NCI-H748 (cell line): ENCODE measurements around the gene TDP1.
"Not testable (repeated sequence)": the region's sequence is repeated elsewhere in the genome, so short reads cannot be mapped to it uniquely, and the experiment has no call there.

ENCODE experiments used
- DNase-seq: peaks from one replicate; lab custom pipeline; 2025; ENCODE audit not compliant: unreplicated experiment; lab: John Stamatoyannopoulos, UW

The TDP1 gene

DNA sequence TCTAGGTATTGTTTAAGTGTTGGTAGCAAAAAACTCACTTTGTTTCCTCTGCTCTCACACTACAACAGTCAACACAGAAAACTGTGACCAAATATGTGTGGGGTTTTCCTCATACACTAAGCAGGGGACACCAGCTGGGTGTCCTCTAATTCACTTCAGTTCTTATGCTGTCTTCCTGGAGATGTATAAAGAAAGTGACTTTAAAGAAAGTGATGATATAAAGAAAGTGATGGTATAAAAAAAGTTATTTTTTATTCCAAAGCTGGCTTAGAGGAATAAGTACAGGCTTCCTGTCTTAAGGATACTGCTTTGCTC lies 31.4 kb downstream of the TDP1 start:
- DNase-seq: no peak

DNA sequence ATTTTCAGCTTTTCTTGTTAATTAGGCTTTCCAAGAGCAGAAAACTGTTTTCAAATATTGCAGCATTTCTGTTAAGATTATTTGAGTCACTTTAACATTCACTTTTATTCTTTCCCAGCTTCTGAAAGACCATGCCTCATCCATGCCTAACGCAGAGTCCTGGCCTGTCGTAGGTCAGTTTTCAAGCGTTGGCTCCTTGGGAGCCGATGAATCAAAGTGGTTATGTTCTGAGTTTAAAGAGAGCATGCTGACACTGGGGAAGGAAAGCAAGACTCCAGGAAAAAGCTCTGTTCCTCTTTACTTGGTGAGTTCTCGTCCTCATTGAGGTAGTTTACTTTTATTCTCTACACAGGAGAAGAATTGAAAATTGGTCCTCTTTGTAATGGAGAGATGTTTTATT lies 33.1 kb downstream of the TDP1 start:
- no peak for DNase-seq

DNA sequence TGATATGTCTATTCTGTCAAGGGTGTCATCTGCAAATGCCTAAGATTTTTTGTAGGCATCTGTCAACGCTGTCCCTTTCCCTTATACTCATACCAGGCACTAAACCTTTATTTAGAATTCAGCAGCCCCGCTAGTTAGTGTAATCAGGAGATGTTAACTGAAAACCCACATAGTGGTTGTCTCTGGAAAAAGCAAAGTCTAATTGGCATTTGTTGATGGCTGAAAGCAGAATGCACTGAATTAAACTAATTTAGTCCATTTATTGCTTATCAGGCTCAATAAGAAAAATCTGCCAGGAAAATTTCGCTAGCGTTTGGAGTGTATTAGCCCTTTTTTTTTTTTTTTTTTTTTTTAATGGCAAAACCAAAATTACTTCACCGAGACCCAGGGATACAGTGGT lies 34.5 kb downstream of the TDP1 start:
- DNase-seq: no peak

DNA sequence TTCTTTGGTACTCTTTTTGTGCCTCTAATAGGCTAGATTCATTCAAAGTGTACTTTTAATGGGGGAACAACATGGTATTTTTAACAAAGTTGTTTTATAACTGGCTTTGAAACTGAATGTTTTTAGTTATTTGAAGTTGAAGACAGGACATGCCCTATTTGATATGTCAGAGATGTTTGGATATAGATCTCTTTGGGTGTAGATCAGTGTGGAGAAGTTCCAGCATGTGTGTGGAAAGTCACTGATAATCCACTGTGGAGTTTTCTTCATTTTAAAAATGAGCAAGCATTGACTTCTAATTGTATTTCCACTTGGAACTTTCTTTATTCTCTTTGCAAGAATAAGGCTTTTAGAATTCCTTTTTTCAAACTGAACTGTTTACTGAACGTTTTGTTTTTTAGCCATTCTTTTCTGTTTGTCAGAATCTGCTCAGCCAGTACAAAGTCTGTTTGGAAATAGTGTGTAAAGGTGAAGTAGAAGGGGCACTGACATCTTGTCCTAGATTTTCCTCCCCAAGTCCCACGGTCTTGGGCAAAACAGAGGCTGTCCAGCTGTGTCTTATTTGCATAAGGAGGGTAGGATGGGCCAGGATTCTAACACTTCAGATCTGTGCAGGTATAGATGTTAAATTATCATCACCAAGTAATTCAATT lies 35.0 kb downstream of the TDP1 start:
- no peak for DNase-seq

DNA sequence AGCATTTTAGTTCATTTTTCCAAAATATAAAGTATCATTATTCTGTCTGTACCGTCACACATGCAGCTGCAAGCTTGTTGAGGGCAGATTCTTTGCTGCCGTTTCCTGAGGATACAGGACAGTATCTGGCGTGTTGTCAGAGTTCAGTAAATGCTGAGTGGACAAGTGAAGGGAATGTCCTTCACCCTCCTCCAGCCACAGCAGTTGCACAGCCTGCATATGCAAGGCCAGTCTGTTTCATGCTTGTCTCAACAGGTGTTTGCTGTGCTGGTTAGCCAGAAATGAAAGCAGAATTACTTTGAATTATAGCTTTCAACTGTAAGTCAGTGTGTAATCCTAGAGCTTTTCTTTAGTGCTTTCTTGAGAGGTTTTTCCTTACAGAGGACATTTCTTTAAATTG lies 36.5 kb downstream of the TDP1 start:
- no peak for DNase-seq

DNA sequence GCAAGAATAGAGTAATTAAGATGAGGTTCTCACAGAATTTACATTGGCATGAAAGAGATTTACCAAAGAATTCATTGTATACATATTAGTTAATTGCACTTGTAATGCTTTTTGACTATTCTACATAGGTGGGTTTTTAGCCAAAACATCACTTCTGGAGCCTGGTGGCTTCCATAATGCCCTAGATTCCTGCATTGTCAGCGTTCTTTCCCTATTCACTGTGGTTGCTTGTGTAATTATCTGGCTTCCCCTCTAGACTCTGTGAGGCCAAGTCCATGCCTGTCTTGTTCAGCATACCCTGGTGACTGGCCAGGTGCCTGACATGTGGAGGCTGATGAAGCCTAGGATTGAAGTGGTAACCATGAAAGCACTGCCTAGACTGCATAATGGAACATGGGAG lies 41.2 kb downstream of the TDP1 start:
- no peak for DNase-seq

DNA sequence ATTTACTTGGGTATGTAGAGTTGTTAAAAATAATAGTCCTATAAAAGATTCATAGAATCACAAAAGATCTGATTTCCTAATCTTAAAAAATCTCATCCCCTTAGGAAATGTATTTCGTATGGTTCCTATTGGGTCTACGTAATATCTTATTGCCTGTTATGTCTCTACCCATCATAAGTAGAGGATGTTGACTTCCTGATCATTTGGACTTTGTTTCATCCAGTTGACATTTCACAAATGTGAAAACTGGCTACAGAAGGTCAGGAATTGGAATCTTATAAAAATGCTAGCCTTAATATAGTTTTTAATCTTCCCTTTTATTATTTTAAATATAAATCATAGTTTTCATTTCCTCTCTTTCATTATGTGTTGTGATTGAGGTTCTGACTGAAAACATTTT lies 45.2 kb downstream of the TDP1 start:
- no peak for DNase-seq

DNA sequence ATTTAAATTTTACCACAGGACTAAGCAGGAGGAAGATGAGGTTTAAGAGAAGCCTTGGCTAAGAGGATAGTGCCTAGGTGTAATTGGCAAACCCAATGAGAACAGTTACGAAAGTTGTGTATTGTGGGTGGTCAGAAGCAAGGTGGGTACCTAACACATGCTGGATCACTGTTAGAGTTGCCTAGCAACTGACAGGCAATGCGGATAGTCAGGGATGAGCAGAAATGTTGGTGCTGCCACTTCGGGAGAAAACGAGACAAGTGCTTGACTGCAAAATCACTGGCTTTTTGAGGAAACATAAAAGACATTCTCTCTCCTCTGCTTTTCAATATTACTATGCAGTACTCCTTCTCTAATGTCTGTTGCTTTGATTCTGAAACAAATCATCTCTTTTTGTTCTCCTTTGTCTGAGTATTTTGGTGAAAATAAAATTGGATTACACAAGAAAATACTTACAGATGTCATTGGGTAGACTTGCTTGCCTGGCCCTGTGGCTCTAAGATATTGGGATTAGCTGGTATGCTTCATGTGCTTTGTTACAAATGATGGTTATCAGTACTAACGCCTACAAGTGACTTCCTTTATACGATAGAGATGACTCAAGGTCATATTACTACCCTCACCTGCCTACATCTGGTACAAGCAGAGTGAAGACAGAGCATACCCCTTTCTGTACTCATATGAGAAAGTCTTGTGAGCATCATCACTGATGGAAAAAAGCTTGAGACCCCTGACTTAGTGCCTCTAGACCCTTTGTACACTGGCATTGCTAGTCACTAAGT lies 48.0 kb downstream of the TDP1 start:
- DNase-seq: no peak

DNA sequence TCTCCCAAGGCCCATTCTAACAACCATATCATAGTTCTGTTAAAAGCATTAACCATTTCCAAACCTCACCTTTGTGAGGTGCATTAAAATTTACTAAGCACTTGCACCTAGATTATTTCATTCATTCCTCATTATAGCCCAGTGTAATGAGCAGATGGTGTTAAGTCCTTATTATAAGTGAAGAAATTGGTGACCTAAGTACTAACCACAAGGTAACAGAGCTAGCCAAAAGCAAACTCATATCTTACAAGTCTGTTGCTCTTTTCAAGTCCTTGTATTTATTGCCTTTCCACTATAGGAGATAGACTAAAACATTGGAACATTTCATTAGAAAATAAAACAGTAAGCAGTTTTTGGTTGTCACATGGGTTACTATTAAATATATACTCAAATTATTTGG lies 49.7 kb downstream of the TDP1 start:
- no peak for DNase-seq

DNA sequence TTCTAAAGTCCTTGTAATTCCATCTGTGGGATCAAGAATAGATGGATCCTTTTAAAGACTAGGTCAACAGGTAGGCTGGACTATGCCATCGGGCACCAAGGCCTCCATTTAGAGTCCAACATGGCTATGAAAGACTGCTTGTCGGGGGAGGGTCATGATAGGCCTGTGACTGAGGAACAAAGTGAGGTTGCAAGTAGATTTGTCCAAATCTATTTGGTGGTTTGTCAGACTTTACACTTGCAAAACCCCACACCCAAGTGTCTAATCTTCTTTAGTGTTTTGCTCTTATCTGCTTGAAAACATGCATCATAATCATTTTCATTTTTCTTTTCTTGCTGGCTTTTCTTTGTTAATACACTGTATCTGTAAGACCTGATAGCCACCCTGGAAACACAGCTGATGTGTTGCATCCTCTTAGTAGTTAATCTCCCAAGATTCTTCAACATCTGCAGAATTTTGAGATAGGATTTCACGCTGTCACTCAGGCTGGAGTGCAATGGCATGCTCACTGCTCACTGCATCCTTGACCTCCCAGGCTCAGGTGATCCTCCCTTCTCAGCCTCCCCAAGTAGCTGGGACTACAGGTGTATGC lies 50.3 kb downstream of the TDP1 start:
- no peak for DNase-seq

DNA sequence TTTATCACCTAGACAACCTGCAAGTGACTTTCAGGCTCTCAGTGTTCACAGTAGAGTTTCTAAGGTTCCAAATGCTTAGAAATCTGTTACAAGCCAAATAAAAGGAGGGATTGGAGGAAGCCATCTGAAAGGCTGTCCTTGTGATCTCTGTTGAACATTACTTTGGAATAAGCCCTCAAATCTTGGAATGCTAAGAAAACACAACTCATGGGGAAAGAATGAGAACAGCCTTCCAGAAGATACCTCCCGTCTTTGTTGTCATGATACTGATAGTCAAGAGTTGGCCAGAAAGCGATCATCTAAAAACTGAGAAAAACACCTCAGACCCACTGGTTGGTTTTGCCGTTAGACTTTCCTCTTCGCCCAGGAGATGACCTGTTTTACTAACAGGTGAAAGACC lies 61.6 kb downstream of the TDP1 start:
- no peak for DNase-seq

DNA sequence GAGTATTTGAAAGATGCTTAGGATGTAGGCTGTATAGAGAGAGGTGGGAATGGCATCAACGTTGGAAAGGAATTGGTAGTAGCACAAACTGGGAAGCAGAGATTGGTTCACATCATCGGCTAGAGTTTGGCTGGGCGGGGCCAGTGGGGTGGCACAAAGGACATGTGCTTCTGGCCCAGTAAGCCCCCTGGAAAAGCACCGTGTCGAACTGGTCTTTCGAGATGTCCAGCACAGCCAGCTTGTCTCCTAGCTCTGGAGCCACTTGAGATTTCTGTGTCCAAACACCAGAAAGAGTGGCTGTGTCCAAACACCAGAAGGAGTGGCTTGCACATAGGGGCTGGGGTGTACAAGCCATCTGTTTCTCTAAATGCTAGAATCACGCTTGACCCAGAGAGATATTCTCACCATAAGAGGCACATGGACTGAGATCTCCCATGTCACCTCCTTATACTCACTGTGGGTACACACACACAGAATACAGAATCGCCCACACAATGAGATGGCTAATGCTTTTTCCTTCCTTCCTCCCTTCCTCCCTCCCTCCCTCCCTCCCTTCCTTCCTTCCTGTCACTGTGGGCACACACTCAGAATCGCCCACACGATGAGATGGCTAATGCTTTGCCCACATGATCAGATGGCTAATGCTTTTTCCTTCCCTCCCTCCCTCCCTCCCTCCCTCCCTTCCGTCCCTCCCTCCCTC lies 64.2 kb downstream of the TDP1 start:
- no peak for DNase-seq

DNA sequence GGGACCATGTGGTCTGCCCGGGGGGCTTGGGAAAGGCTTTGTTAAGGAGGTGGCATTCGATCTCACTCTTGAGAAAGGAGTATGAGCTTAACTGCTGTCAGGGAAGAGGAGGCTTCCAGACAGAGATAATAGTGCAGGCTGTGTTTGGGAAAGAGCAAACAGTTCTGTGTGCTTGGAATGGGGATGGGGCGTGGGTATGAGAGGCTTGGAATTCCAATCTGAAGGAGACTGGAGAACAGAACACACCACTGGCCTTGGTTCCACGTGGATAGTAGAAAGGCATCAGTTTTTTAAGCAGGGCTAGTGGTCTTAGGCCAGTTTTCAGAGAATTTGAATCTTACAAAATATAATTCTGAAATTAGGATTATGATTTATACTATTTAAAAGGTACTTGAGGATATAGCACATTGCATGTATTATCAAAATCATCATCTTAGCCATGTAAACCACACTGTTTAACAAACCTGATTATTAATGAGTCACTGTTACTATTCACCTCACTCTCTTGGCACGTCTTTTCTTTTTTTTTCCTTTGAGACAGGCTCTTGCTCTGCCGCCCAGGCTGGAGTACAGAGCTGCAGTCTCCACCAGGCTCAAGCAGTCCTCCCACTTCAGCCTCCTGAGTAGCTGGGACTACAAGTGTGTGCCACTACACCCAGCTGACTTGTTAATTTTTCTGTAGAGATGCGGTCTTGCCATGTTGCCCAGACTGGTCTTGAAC lies 67.6 kb downstream of the TDP1 start:
- no peak for DNase-seq

DNA sequence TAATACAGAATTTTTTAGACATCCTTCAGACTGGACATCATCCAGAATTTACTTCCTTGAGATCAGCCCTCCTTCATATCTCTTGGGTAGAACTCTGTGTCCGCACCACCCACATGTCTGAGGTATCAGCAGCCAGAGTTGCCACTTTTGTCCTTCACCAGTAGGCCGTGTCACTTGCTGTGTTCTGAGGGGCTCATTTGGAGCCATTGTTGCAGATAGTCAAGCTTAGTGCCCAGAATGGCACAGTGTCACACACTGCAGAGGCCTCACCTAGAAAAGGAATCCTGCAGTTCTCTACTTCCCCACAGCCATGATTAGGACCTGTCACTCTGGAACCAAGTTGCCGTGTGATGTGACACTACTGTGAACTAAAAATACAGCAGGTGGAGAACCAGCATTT lies 69.2 kb downstream of the TDP1 start:
- DNase-seq: no peak

DNA sequence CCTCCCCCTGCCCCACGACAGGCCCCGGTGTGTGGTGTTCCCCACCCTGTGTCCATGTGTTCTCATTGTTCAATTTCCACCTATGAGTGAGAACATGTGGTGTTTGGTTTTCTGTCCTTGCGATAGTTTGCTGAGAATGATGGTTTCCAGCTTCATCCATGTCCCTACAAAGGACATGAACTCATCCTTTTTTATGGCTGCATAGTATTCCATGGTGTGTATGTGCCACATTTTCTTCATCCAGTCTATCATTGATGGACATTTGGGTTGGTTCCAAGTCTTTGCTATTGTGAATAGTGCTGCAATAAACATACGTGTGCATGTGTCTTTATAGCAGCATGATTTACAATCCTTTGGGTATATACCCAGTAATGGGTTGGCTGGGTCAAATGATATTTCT lies 70.9 kb downstream of the TDP1 start:
- DNase-seq: not testable (repeated sequence)

DNA sequence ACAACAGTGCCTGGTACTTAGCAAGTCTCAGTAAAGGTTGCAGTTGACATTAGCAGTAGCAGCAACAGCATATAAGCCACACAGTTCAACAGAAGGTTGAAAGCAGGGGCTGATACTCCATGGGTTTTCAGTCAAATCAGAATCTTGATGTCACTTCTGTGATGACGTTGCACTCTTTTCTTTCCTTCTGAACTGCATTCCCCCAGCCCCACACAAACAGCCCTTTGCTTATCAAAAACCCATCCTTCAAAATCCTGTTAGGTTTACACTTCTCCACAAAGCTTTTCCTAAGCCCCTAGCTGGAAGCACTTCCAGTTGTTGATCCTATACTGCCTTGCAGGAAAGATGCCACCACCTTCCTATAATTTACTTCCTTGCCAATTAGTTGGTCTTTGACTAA lies 72.1 kb downstream of the TDP1 start:
- DNase-seq: no peak

DNA sequence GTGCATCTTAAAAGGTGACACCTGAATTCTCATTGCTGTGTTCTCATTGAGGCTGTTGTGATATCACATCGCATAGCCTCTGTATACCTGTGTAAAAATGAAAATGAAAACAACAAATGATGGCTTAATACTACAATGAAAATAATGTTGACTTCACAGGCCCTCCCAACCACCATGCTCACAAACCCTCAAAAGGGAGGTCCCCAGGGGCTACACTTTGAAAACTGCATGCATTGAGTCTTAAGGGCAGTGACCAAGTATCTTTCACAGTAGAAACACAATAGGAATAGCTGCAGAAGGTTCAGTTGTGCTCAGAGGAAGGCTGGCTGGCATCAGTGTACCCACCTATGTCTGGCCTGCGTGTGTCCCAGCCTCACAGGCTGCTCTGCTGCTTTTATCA lies 78.4 kb downstream of the TDP1 start:
- no peak for DNase-seq

DNA sequence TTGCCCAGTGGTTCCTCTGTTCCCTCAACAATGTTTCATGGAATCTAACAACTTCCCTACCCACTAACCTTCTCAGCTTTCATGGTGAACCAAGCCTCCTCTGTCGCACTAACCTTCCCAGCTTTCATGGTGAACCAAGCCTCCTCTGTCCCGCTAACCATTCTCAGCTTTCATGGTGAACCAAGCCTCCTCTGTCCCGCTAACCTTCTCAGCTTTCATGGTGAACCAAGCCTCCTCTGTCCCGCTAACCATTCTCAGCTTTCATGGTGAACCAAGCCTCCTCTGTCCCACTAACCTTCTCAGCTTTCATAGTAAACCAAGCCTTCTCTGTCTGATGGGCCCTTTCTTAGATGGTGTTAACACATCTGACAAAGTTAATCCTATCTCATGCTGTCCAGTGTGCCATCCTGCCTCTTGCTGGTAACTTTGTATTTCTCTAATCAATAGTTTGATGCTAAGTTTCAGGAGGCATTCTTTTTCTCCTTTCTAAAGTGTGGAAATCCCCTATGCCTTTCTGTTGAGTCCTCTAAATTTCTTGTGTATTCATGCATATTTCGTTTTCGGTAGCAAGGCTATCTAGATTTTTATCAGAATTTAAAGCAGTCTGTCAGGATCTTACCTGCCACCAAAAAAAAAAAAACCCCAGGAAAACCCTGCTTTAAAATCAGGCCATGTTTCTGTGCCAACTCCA lies 79.3 kb downstream of the TDP1 start:
- DNase-seq: no peak

DNA sequence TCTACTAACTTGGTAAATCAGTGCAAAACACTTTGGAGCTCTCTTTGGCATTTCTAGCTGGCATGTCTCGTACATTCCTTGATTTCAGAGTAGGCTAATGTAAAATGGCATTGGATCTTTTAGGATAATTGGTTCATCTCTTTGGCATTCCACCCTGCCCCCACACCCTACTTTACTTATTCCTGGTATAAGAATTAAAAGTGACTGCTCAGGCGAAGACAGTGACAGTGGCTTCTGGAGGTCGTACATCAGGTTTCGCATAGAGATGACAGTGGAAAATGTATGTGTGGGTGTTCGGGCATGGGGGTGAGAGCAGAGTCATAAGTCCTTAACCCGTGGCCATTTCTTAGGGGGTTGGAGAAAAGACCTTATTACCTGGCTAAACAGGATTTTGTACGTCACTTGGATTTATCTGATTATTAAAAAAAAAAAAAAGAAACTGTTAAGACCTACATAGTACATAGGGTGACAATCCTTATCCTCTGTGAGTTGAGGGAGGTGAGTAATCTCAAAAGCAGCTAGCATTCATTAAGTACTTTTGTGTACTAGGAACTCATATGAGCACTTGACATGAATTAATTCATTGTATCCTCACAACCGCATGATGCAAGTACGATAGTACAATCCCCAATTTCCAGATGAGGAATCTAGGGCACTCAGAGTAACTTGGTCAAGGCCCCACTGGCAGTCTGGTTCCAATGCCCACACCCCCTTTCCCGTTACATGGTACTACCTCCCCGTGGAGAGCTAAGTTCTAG lies 83.7 kb downstream of the TDP1 start:
- DNase-seq: no peak

DNA sequence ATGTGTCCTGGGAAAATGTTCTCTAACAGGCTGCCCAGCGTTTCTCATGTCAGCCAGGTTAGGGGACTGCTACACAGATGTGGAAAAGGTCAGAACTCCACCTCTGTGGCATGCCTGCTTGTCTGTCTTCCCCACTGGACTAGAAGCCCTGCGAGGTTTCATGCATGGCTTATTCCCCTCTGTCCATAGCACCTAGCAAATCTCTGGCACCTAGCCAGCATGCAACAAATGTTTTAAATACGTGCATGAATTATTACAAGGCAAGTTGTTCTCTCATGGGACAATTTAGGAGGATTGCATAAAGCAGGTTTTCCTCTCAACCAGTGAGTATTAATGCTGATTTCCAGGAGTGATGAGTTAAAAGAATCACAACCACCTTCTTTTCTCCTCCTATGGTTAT lies 84.7 kb downstream of the TDP1 start:
- DNase-seq: no peak
